CD4-positive, alpha-beta T cell treated with Interleukin-17A for 1 hour (primary cell): ENCODE measurements around the gene NEO1.
"Not testable (repeated sequence)": the region's sequence is repeated elsewhere in the genome, so short reads cannot be mapped to it uniquely, and the experiment has no call there.

Experiments used
- DNase-seq: peaks from one replicate; pipeline ENCODE4 v3.0.0-alpha.2; 2020

The NEO1 gene

DNA sequence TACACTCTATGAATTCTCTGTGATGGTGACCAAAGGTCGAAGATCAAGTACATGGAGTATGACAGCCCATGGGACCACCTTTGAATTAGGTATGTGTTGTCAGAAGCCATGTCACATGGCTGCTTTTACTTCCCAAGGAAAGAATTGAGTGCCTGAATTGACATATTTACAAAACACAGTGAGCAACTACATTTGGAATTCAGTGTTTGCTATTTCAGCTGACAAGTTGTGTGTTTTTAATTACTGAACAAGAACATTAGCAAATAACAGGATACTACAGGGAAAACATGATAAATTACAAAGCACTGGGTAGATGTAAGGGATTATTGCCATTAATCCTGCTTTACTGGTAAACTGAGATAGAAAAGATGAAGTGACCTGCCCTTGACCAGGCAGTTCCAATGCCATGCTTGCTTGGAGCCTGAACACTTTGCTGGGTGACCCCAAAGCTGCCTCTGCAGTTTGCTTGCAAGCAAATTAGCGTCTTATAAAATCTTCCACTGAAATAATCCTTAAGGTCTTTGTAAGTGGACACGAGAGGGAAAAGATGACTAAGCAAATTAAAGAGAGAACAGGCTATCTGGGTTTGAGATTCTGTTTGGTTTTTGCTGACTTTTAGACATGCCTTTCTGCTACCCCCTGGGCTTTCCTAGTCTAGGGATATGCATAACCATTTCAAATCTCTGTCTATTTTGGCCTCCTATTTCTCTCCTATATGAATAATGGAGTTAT lies 218.3 kb downstream of the NEO1 start:
- no peak for DNase-seq

DNA sequence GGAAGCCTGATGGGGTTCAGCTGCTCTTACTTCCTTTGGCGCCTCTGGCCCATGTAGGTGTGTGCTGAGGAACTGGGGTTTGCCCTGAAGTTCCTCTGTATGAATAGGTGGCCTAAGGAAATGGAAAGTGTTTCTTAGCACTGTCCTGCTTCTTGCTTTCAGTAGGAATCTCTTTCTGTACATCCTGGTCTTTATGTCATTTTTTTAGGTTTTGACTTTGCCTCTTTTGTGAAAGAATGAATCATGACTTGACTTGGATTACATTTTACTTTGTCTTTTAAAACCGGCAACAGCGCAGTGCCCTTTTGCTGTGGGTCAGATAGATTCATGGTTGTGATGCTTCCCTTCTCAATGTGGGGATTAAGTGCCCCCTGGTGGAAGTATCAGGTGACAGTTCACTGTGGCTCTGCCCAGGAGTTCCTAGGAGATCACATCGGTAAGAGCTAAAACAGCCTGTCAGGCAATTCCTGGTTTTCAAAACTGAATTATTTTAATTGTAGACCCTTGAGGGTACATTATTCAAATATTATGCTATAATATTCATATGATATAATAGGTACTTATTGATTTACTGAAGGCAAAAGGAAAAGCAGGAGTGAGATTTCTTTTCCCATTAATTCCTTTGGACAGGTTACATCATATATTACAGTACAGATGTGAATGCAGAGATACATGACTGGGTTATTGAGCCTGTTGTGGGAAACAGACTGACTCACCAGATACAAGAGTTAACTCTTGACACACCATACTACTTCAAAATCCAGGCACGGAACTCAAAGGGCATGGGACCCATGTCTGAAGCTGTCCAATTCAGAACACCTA lies 221.1 kb downstream of the NEO1 start:
- DNase-seq, result peak; percentile 60

DNA sequence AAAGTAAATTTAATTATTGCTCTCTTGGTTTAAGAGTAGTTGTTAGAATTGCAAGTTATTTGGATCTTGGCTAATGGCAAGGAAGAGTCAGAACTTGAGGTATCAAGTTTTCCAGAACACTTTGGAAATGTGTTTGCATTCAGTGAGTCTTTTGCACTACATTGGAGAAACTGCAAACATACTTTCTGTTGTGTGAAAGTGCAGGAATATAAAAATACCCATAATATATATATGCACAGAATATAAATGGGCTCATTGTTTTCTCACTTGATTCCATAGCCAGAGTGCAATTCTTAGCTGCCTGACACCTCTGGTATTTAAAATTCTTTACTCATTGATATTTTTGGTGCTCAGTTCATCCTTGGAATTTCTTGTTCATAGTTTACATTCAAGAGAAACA lies 223.6 kb downstream of the NEO1 start:
- no peak for DNase-seq

DNA sequence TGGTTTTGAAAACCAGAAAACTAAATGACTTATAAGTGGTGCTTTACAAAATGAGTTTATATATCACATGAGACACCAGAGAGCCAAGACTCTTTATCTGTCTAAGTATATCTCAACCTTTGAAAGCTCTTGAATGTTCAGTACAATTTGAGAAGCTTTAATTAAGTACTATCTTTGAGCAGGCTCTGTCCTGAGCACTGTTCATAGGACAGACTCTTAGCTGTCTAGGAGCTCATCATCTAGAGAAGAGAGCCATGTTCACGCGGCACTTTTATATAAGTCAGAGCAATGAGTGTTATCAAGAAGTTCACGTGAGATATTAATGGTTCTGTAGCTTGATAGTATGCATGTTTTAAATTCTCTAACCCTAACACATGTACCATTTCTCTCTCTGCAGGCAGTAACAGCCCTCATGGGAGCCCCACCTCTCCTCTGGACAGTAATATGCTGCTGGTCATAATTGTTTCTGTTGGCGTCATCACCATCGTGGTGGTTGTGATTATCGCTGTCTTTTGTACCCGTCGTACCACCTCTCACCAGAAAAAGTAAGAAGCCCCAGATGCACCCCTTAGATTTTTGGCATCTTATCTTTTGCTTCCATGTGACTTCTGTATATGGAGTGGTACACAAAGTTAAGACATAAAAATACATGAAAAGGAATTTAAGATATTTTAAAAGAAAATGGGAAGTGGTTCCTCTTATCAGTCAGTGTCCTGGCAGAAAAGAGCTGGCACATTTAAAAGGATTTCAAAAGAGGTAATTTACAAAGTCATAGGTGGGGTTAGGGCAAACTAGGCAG lies 230.5 kb downstream of the NEO1 start:
- DNase-seq, result no peak

DNA sequence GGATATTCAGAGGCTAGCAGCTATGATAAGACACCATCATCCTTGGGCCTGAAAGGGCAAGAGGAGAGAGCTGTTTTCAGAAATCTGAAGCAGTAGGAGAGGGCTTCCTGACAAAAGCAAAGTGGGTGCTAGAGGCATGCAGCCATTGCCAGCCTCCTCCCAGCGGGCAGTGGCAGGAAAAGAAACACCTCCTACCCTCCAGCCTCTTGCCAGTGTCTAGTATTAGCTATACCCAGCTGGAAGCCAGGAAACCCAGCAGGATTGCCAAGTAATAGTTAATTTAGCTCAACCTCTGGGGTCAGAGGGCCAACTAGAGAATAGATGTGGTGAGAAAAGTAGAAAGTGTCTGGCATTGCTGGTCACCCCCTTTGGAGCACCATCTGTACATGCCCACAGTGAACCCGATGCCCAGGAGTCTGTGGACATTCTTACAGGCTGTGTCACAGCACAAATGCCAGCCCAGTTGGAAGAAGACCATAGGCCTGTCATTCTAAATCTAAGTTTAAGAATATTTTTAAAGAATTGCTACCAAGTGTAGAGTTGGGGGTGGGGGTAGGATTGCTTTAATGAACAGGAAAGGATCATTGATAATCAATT lies 231.2 kb downstream of the NEO1 start:
- DNase-seq, result no peak

DNA sequence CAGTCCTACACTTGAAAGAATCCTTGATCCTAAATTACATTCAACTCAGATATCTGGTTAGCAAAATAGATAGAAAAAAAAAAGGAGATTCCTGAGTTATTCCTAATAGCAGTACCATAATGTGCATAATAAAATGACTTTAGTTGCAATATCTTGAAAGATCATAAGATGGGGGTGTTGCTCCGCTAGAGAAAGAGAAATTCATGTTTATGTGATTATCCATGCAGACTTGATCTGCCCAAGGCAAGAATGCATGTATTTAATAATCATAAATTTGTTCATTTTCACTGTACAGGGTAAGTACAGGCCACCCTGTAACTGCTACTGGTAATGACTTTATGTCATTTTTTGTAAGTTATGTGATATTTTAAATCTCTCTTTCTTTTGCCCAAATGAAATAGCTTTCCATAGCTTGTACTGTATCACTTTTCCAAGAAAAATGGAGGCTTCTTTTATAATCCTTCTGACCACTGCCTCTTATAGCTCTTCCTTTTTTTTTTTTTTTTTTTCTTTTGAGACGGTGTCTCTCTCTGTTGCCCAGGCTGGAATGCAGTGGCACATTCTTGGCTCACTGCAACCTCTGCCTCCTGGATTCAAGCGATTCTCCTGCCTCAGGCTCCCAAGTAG lies 231.9 kb downstream of the NEO1 start:
- DNase-seq, result peak; percentile 24

DNA sequence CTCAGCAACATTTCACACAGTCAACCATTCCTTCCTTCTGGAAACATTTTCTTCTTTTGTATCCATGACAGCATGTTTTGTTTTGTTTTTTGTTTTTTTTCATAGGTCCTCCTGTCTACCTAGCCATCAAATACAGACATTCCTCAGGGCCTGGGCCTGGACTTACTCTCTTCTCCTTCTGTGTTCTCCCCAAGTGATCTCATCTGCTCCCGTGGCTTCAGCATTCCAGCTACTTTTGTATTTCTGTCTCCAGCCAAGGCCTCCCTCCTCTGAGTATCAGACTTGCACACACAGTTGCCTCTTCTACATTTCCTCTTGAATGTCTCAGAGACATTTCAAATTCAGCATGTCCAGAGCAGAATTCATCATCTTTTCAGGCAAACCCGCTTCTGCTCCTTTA lies 234.0 kb downstream of the NEO1 start:
- DNase-seq, result no peak

DNA sequence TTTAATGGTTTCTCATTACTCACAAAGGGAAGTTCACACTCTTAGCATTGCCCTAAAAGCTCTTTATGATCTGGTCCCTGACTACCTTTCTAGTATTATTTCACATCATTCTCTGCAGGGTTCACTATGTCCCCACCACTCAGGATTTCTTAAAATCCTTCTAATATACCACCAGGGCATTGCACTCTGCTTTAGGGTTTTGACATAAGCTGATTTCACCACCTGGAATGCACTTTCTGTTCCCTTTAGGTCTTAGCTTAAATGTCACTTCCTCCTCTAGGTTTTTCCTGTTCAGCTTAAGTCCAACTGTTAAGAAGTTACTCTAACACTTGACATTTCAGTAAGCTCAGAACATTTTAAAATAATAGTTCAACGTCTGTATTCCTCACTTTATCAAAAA lies 234.8 kb downstream of the NEO1 start:
- no peak for DNase-seq

DNA sequence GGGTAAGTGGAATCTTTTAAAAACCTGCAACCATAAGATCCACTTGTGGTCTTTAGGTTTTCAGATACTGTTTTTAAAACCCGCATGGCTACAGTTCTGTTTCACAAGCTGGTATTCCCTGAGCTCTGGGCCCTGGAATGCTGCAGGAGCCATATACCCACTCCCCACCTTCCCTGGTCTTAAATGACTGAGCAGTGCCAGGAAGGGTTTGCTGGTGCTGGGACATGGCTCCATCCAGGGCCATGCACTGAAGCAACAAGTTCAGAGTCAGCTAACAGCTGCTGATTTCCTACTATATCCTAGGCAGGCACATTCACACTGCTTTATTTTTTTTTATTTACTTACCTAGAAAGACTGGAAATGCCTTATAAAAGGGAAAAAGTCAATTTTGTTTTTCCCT lies 239.2 kb downstream of the NEO1 start:
- DNase-seq, result no peak

DNA sequence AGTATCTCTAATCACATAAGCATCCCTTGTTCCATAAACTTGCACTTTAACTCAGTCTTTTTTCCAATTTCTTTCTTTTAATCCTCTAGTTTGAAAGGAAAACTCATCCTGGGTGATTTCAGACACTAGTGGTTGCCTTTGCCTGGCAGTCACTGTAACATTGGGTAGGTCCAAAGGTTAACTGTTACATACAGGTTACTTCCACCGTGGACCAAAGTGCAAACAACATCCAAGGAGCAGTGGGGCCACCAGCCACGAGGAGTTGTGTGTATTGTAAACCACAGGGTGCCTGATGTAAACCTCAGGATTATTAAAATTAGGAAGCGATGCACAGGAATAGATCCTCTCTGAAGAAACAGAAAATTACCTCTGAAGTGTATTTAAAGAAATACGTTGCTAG lies 241.5 kb downstream of the NEO1 start:
- no peak for DNase-seq

DNA sequence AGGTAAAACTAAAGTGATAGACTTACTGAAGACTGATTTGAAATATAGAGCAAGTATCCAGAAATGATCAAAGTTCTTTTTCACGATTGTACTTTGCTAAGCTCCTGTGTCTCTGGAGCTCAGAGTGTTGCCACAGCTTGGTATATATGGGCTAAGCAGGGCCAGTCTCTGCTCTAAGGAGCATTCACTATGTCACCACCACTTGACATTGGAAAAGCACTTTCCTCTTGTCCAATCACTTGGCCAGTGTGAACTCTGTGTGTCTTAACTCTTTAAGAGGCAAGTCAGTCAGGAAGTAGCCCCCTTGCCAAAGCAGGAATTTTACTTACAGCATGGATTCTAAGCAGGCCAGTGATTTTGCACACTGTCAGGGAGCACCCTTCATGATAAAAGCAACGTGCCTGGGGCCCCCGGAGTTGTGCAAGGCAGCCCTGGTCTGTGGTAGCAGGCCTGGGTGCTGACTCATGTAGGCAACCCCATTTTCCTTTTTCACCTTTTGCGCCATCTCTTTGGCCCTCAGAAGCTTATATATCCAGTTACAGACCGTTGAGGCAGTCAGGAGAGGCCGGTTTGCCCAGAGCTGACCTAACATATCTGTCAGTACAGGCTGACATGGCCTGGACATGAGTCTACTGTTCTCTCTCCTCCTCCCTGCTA lies 243.5 kb downstream of the NEO1 start:
- DNase-seq, result no peak

DNA sequence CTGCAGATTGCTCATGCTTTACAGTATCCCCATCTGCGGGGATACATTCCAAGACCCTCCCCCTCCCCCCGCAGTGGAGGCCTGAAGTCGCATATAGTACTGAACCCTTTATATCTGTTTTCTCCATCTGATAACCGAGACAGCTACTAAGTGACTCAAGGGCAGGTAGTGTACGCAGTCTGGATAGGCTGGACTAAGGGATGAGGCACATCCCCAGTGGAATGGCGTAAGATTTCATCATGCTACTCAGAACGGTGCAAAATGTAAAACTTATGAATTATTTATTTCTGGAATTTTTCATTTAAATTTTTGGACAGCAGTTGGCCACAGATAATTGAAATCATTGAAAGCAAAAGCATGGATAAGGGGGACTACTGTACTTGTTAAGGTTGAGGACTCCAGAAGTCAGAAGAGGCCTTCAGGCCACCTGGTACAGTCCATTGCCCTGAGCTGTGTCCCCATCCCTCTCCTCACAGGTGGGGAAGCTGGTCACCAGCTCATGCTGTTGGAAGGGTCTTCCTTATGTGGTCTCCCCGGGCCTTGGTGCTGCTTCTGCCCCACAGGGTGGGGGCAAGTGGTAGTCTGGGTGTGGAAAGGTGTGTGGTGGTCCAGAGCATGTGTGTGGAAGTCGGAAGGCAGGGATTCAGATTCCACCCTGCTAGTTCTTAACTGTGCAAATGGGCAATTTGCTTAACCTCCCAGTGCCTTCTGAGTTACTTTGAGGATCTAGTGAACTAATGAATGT lies 244.5 kb downstream of the NEO1 start:
- DNase-seq, result no peak

DNA sequence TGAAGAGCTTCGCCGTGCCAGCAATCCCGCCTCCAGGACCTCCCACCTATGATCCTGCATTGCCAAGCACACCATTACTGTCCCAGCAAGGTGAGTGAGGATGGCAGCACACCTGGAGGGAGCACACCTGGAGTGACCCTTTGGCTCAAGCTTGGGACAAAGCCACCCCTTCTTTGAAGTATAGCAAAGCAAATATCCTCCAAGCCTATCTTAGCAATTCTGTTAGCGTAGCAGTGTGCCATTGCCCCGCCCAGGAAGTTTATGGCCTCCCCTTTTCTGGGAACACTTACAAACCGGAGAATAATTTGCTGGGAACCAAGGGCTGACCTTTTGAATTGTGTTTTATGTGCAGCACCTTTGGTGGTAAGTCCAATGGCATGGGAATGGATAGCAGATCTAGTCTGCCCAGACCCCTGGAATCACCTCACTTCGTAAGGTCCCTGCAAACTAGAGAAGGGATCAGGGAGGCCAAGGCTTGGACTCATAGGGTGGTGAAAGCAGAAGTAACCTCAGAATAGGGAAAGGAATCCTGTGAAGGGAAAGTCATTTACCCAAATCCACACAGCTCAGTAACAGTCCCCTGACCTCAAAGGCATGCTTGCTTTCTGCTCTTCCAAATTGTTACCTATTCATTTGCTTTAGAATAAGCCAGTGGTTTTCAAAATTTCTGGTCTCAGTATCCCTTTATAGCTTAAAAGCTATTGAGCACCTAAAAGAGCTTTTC lies 246.4 kb downstream of the NEO1 start:
- no peak for DNase-seq

DNA sequence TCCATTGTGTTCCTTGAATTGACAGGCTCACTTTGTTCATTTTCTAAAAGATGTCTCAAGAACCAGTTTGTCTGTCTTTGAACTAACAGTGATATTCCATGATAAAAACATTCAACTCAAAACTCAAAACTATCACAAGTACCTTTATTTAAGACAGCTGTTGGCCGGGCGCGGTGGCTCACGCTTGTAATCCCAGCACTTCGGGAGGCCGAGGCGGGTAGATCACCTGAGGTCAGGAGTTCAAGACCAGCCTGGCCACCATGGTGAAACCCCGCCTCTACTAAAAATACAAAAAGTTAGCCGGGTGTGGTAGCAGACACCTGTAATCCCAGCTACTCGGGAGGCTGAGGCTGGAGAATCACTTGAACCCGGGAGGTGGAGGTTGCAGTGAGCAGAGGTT lies 248.0 kb downstream of the NEO1 start:
- DNase-seq, result not testable (repeated sequence)

DNA sequence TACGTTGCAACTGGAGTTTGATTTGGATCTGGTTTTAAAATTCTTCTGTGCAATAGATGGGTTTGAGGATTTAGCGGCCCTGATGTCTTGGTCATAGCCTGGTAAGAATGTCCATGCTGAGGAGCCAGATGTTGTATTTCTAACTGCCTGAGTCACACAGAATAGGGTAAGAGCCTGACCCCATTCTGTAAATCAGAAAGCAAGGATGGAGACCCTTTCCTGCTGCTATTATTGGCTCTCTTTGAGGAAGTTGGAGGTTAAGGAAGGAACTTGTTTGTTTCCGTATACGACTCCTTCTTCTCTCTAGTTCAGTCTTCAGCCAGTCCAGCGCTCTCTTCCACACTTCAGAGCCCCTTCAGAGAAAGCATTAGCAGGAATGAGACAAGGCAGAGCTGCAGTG lies 251.4 kb downstream of the NEO1 start:
- DNase-seq, result no peak

DNA sequence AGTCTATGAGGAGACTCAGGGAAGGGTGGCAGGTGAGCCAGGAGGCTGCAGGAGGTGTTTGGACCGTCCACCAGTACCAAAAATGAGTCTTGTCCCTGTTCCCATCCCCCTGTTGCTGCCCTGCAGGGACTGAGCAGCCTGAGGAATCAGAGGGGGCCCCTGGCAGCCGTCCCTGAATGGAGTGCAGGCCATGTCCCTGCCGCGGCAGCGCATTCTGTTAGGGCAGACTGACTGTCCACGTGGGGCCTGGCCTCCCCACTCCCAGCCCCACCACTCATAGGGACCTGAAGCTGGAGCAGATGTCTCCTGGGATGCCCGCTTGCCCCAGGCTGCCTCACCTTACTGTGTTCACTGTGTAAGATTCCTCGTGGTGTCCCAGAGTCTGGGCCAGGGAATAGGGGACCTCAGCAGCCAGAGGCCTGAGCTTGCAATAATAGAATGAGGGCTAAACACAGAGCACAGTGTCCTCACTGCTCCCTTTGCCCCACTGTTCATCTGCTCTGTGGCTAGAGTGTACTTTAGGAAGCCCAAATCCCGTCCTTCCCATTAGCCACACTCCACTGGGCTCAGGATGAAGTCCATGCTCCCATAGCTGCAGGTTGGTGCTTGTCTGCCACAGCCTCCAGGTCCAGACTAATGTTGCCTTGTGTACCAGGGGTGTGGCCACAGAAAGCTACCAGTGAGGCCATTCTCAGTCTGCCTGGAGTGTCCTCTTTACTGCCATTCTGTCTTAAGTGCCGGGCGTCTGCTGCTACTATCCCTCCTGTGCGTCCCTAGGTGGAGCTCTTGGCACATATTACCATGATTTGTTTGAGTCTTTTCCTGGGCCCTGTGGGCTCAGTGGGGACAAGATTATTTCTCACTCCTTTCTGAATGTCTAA lies 253.3 kb downstream of the NEO1 start:
- DNase-seq, result peak; percentile 37

DNA sequence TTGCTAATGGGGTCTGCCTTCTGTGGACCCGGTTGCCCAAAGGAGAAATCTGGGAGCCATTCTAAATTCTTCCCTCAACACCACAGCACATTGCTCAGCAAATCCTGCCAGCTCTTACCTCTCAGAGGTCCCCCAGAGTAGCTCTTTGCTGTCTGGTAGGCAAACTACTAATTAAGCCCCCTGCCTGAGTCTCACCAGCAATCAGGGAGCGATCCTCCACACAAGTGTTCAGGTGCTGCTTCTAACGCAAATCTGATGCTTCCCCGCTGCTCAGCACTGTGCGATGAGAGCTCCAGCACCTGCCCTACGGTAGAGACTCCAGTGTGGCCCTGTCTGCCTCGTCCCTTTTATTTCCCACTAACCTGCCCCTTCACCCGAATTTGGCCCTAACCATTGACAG lies 256.0 kb downstream of the NEO1 start:
- DNase-seq, result no peak

DNA sequence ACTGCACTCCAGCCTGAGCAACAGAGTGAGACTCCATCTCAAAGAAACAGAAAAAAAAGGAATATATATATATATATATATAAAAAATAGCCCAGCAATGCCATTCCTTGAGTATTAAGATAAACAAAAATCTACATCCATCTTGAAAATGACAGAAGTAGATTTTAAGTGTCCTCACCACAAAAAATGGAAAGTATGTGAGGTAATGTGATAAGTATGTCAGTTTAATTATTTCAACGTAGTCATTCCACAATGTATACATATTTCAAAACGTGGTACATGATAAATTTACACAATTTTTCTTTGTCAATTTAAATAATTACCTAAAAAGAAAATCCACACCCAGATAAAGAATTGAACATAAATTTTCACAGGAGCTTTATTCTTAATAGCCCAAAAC lies 261.6 kb downstream of the NEO1 start:
- DNase-seq, result no peak

DNA sequence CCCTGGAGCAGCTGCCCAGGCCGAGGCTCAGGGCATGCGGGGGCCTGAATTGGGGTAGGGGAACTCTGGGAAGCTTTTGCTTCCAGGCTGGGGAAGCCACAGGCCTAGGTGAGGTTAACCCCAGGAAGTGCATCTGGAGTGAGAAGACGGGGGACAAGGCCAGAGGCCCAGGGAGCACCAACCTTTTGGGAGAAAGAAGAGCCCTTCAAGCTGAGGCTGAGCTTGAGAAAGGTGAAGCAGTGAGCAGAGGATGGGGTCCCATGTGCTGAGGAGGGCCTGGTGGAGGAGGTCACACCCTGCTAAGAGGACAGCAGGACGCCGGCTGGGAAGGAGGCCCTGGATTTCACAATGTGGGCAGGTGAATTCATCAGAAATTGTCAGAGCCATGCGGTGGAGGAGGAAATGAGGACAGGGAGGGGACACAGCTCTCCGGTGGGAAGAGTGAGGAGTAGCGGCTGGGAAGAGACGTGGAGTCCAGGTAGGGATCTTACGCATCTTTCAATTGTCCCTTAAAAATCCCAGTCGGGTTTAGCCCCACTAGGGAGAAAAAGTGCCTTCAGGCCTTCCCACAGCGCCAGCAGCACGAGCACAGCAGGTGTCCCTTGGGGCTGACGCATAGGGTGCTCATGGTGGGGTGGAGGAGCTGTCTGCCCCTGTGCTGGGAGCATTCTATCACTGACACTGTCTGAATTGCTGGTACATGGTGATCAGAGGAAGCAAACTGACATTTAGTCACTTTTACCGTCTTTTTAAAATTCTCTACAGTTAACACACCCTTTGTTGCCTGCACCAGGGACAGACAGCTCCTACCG lies 265.6 kb downstream of the NEO1 start:
- DNase-seq, result no peak
